Glomerular visceral epithelial cell (primary cell): ENCODE data around the gene MS4A4A.

Source experiments
- DNase-seq: peaks from one replicate; pipeline ENCODE4 v3.0.0-alpha.2; 2016; ENCODE audit errors: extremely low spot score

The MS4A4A gene

DNA sequence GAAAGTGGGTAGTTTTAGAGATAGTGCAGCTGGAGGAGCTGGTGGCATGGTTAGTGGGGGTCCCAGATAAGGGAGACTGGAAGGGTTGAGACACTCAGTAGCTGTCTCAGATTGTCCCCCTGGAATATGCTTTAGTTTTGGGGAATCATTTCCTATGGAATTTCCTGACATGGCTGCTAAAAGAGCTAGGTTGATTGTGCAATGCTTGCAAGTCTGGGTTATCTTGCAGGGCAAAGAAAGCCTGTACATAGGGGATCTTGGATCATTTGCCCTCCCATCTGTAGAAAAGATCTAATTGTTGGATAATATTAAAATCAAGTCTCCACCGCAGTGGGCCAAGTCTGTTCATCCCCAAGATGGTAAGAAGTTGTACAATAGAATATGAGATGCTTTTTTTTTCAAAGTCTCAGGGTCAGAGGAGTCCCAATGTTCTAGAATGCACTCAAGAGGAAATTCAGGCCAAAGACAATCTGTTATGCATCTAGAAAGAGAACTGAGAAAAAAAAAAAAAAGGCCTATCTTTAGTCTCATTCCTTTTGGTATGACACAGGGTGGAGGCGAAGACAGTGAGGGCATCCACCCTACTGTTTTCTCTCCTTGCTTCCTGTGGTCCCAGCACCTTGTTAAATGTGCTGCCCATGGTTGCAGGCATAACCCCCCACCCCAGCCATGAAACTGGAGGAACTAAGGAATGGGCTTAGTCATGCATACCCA, 66.8 kb downstream of the MS4A4A start:
- no peak for DNase-seq

DNA sequence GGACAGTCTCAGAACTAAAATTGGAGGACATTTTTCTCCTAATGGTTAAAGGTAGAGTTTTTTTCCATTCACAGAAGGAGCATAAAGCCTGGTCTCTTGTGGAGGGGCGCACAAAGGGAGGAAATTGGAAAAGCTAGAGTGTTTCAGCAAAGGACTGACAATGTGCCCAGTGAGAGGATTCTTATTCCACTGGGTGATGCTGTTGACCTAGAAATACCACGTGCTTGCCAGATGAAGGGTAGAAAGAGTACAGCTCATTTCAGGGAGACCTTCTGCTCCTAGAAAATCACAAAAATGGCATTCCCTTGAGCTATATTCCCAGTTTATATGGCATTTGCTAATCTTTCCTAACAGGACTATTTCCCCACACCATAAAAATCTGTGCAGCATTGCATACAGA, 67.7 kb downstream of the MS4A4A start:
- DNase-seq: no peak

- DNase-seq: no peak
Measured at GRCh38 chr11:60349990-60350389, 69.5 kb downstream of the MS4A4A start.

- no peak for DNase-seq
Measured at GRCh38 chr11:60357771-60358170, 77.3 kb downstream of the MS4A4A start.
